Lung (tissue), 12 donors: ENCODE results near the gene LCE2D. TPM values are rescaled to one million over a fixed set of nuclear protein-coding genes. Genes with fewer than 3 reads are reported as not detected.

Experiments used
- ATAC-seq: fragments of 200-7000 bp; cut with Tn5 transposase; one replicate; pipeline ENCODE4 v1.9.1; 2020; ENCODE audit warnings: moderate number of reproducible peaks; ENCODE audit not compliant: insufficient read depth, low FRiP score
- DNase-seq, 3 donors: peaks; one replicate each; pipeline ENCODE4 v3.0.0-alpha.2; 2013 to 2017
- H3K27ac ChIP-seq, 2 donors: one replicate each; pipeline ENCODE4 v1.5.1; 2013; ENCODE audit warnings: mild to moderate bottlenecking in 2 of 2, moderate library complexity in 2 of 2, control low read depth in 1 of 2, inconsistent platforms in 1 of 2, low read depth in 1 of 2, low read length in 1 of 2
- H3K27me3 ChIP-seq, 3 donors: one replicate each; pipeline ENCODE4 v1.5.1; 2013; ENCODE audit warnings: low read length in 2 of 3; ENCODE audit not compliant: control insufficient read depth in 3 of 3, insufficient read depth in 3 of 3
- H3K36me3 ChIP-seq, 4 donors: one replicate each; pipeline ENCODE4 v1.5.1; 2013; ENCODE audit warnings: low read length in 4 of 4, mild to moderate bottlenecking in 1 of 4, moderate library complexity in 1 of 4; ENCODE audit not compliant: control insufficient read depth in 4 of 4, insufficient read depth in 4 of 4
- H3K4me1 ChIP-seq, 5 donors: one replicate each; pipeline ENCODE4 v1.5.1; 2013; ENCODE audit warnings: low read length in 5 of 5, mild to moderate bottlenecking in 2 of 5, moderate library complexity in 1 of 5; ENCODE audit not compliant: control insufficient read depth in 5 of 5, insufficient read depth in 5 of 5
- H3K4me3 ChIP-seq: one replicate; pipeline ENCODE4 v1.5.1; 2013; ENCODE audit warnings: mild to moderate bottlenecking, control low read depth, moderate library complexity
- H3K9ac ChIP-seq, 2 donors: one replicate each; pipeline ENCODE4 v1.5.1; 2013; ENCODE audit warnings: low read length in 2 of 2, control low read depth in 1 of 2; ENCODE audit not compliant: insufficient read depth in 1 of 2
- H3K9me3 ChIP-seq, 4 donors: one replicate each; pipeline ENCODE4 v1.5.1; 2013; ENCODE audit warnings: low read length in 3 of 4, mild to moderate bottlenecking in 1 of 4, moderate library complexity in 1 of 4; ENCODE audit not compliant: control insufficient read depth in 4 of 4, insufficient read depth in 3 of 4
- WGBS, 2 donors: extraction: QIAGEN DNeasy Blood & Tissue Kit; methylation state at CpG; one replicate each; pipeline ENCODE4 v1.1.7; 2013; 5-methylcytosine and 5-hydroxymethylcytosine counted together
- polyA plus RNA-seq, 2 donors: library from polyadenylated mRNA; stranded (reverse); fragments of 200-250 nt; gene quantifications; one replicate each; pipeline ENCODE4 v1.2.1, GENCODE V29; 2013
- total RNA-seq, 2 donors: library from RNA; depleted of rRNA in 1 of 2; stranded (reverse); fragments of >200 nt in 1 of 2; gene quantifications; one replicate each; pipeline ENCODE4 v1.2.1, GENCODE V29; 2014 to 2021
- TF ChIP-seq, protein P1 (sequence below): IDR thresholded peaks from 2 replicates; pipeline ENCODE4 v1.5.1; 2012; ENCODE audit warnings: mild to moderate bottlenecking; ENCODE audit errors: control extremely low read depth, extremely low read depth
- donor health status: control.
- donor health status: control.
- donor health status: Bipolar disorder and iron deficiency.
- donor health status: healthy.
- donor health status: DM: yes; HTN: yes; CAD: no.

The LCE2D gene
- total and polyA plus RNA-seq, 4 donors = not detected

DNA sequence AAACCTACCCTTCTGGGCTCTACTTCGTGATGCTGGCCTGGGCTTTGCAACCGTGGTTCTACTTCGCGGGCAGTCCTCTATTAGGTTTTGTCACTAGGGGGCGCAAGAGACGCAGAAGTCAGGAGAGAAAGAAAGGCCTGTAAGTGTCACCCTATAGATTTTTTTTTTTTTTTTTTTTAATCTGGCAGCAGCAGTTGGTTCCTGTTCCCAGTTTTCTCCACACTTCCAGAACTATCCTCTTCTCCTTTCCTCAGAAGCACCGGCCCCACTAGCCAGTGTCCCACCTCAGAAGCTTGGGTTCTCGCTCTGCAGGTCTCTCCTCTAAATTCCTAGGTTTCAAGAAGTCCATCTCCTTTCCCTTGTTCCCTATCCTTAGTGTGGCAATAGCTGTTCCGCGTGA, 9.1 kb upstream of the LCE2D start:
- no peaks in the 10 kb centered on the region for H3K4me1 ChIP-seq
- TF ChIP-seq, protein P1, sequence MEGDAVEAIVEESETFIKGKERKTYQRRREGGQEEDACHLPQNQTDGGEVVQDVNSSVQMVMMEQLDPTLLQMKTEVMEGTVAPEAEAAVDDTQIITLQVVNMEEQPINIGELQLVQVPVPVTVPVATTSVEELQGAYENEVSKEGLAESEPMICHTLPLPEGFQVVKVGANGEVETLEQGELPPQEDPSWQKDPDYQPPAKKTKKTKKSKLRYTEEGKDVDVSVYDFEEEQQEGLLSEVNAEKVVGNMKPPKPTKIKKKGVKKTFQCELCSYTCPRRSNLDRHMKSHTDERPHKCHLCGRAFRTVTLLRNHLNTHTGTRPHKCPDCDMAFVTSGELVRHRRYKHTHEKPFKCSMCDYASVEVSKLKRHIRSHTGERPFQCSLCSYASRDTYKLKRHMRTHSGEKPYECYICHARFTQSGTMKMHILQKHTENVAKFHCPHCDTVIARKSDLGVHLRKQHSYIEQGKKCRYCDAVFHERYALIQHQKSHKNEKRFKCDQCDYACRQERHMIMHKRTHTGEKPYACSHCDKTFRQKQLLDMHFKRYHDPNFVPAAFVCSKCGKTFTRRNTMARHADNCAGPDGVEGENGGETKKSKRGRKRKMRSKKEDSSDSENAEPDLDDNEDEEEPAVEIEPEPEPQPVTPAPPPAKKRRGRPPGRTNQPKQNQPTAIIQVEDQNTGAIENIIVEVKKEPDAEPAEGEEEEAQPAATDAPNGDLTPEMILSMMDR = peak; percentile 18
- peak overlapping the region in 1 of 2 donors; percentile 2 for H3K9ac ChIP-seq
- no peaks in the 10 kb centered on the region for H3K27me3 ChIP-seq
- peaks cover 0 to 2% (median 0%) of the 10 kb centered on the region in 4 donors for H3K9me3 ChIP-seq
- H3K27ac ChIP-seq = no peak overlapping the region
- 28 to 29% methylated on average over 10 of the region's 10 CpGs for WGBS, 2 donors
- ATAC-seq (no peak), DNase-seq (peak; percentile 63 to 70 (median 63))
- H3K4me3 ChIP-seq = no peak overlapping the region
- no peaks in the 10 kb centered on the region for H3K36me3 ChIP-seq

DNA sequence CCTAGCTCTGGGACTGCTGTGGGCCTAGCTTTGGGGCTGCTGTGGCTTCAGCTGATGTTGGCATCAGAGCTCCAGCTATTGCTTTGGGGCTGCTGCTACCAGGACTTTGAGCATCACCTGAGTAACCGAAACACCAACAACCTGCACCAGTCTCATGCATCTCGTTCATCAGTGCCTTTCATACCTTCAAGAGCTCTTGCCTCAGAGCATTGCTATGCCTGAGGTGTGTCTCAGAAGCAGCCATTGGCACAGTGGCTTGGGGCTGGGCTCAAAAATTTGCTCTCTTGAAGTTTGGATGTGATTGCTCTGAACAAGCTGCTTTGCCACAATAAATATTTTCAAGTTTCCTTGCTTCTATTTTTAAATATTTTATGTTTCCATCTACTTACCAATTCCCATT, 6.7 kb upstream of the LCE2D start:
- H3K9me3 ChIP-seq = peaks cover 0 to 2% (median 0%) of the 10 kb centered on the region in 4 donors
- TF ChIP-seq, protein P1 = no peak
- DNase-seq (no peak), ATAC-seq (no peak)
- H3K27ac ChIP-seq = no peak overlapping the region
- peaks cover 0 to 2% (median 0%) of the 10 kb centered on the region in 3 donors for H3K27me3 ChIP-seq
- no peak overlapping the region for H3K9ac ChIP-seq
- 64 to 75% methylated on average over 2 of the region's 2 CpGs for WGBS, 2 donors
- H3K36me3 ChIP-seq = no peaks in the 10 kb centered on the region
- no peaks in the 10 kb centered on the region for H3K4me1 ChIP-seq
- H3K4me3 ChIP-seq = no peak overlapping the region

- no peak overlapping the region for H3K9ac ChIP-seq
Observed at GRCh38 chr1:152657677-152658076, 5.5 kb upstream of the LCE2D start.

More at GRCh38 chr1:152657677-152658076, 5.5 kb upstream of the LCE2D start:
- H3K27me3 ChIP-seq = peaks cover 0 to 2% (median 0%) of the 10 kb centered on the region in 3 donors
- 88 to 89% methylated on average over 4 of the region's 4 CpGs for WGBS, 2 donors
- DNase-seq = peak in 1 of 3 donors; percentile 5
- ATAC-seq = no peak
- H3K27ac ChIP-seq = no peak overlapping the region
- H3K4me3 ChIP-seq = no peak overlapping the region
- TF ChIP-seq, protein P1 = no peak
- no peaks in the 10 kb centered on the region for H3K4me1 ChIP-seq
- H3K36me3 ChIP-seq = no peaks in the 10 kb centered on the region
- peaks cover 0 to 2% (median 0%) of the 10 kb centered on the region in 4 donors for H3K9me3 ChIP-seq
